ENCODE results near the gene LRRC37A3. TPM values are rescaled to one million over a fixed set of nuclear protein-coding genes. Genes with fewer than 3 reads are reported as not detected.
"Not testable (repeated sequence)": the region's sequence is repeated elsewhere in the genome, so short reads cannot be mapped to it uniquely, and the experiment has no call there.

LRRC37A3 gene
- total and polyA plus RNA-seq, 2 donors from 2014 or later: 13.3 to 14.3 TPM

- Histone ChIP-seq H3K4me1 (ENCODE audit: control insufficient read depth in 2 of 3, insufficient read depth in 2 of 3, low read depth in 1 of 3, low read length in 3 of 3) (peaks cover 0 to 2% (median 0%) of the 10 kb centered on the region in 3 donors), H3K27ac (ENCODE audit: low read depth in 2 of 2, low read length in 2 of 2) (peak overlapping the region; percentile 32 to 72), H3K4me3 (ENCODE audit: low read length in 3 of 3) (no peak overlapping the region), H3K27me3 (ENCODE audit: control insufficient read depth, insufficient read depth, low read length) (no peaks in the 10 kb centered on the region), H3K9ac (ENCODE audit: low read length in 3 of 3) (no peak overlapping the region), H3K9me3 (ENCODE audit: control insufficient read depth in 2 of 3, insufficient read depth in 1 of 3, low read length in 3 of 3) (no peaks in the 10 kb centered on the region), H3K36me3 (ENCODE audit: control insufficient read depth in 2 of 3, insufficient read depth in 3 of 3, low read length in 3 of 3) (no peaks in the 10 kb centered on the region)
- intact Hi-C loops (cut with DNase I): no loop called here
- no peak for FAIRE-seq
- DNase-seq: peak in 2 of 5 donors; percentile 37 to 55
- TF ChIP-seq, protein P1, sequence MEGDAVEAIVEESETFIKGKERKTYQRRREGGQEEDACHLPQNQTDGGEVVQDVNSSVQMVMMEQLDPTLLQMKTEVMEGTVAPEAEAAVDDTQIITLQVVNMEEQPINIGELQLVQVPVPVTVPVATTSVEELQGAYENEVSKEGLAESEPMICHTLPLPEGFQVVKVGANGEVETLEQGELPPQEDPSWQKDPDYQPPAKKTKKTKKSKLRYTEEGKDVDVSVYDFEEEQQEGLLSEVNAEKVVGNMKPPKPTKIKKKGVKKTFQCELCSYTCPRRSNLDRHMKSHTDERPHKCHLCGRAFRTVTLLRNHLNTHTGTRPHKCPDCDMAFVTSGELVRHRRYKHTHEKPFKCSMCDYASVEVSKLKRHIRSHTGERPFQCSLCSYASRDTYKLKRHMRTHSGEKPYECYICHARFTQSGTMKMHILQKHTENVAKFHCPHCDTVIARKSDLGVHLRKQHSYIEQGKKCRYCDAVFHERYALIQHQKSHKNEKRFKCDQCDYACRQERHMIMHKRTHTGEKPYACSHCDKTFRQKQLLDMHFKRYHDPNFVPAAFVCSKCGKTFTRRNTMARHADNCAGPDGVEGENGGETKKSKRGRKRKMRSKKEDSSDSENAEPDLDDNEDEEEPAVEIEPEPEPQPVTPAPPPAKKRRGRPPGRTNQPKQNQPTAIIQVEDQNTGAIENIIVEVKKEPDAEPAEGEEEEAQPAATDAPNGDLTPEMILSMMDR (IDR thresholded peaks at IDR 0.05; ENCODE audit: borderline replicate concordance, extremely low read depth, insufficient read depth): no peak
Observed at GRCh38 chr17:64964796-64965195, 45.5 kb upstream of the LRRC37A3 start.

DNA sequence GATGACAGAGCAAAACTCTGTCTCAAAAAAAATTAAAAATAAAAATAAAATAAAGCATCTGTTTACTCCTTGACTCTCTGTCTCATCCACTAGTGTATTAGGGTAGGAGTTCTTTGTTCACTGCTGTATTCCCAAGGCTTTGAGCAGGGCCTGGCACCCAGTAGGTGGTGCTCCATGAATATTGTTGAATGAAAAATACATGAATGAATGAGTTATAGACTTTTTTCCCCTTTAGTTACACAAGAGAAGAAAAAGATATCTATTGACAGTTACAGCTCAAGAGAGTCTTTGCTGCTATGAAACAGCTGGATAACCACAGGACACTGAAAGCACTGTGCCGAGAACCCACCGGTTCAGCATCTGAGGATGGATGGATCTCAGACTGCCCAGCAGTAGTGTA is 44.5 kb upstream of the LRRC37A3 start:
- H3K27me3 ChIP-seq (ENCODE audit: control insufficient read depth, insufficient read depth, low read length); H3K9me3 ChIP-seq (ENCODE audit: control insufficient read depth in 2 of 3, insufficient read depth in 1 of 3, low read length in 3 of 3); DNase-seq; H3K4me1 ChIP-seq (ENCODE audit: control insufficient read depth in 2 of 3, insufficient read depth in 2 of 3, low read depth in 1 of 3, low read length in 3 of 3); H3K27ac ChIP-seq (ENCODE audit: low read depth in 2 of 2, low read length in 2 of 2); H3K4me3 ChIP-seq (ENCODE audit: low read length in 3 of 3); intact Hi-C loops (cut with DNase I); FAIRE-seq; H3K9ac ChIP-seq (ENCODE audit: low read length in 3 of 3); H3K36me3 ChIP-seq (ENCODE audit: control insufficient read depth in 2 of 3, insufficient read depth in 3 of 3, low read length in 3 of 3): not testable (repeated sequence)

- intact Hi-C loops (cut with DNase I); H3K27ac ChIP-seq (ENCODE audit: low read depth in 2 of 2, low read length in 2 of 2); H3K9me3 ChIP-seq (ENCODE audit: control insufficient read depth in 2 of 3, insufficient read depth in 1 of 3, low read length in 3 of 3); H3K27me3 ChIP-seq (ENCODE audit: control insufficient read depth, insufficient read depth, low read length); FAIRE-seq; H3K9ac ChIP-seq (ENCODE audit: low read length in 3 of 3); H3K4me3 ChIP-seq (ENCODE audit: low read length in 3 of 3); H3K4me1 ChIP-seq (ENCODE audit: control insufficient read depth in 2 of 3, insufficient read depth in 2 of 3, low read depth in 1 of 3, low read length in 3 of 3); H3K36me3 ChIP-seq (ENCODE audit: control insufficient read depth in 2 of 3, insufficient read depth in 3 of 3, low read length in 3 of 3): not testable (repeated sequence)
- DNase-seq: peak in 2 of 5 donors; percentile 86
- TF ChIP-seq, protein P1 (IDR thresholded peaks at IDR 0.05; ENCODE audit: borderline replicate concordance, extremely low read depth, insufficient read depth): peak; percentile 68
Observed at GRCh38 chr17:64961563-64962378, 42.5 kb upstream of the LRRC37A3 start.

GRCh38 chr17:64951877-64952276 is 32.6 kb upstream of the LRRC37A3 start:
- H3K9me3 ChIP-seq (ENCODE audit: control insufficient read depth in 2 of 3, insufficient read depth in 1 of 3, low read length in 3 of 3): no peaks in the 10 kb centered on the region
- no peaks in the 10 kb centered on the region for H3K27me3 ChIP-seq (ENCODE audit: control insufficient read depth, insufficient read depth, low read length)
- DNase-seq (no peak), FAIRE-seq (no peak)
- TF ChIP-seq, protein P1 (IDR thresholded peaks at IDR 0.05; ENCODE audit: borderline replicate concordance, extremely low read depth, insufficient read depth): no peak
- H3K4me1 ChIP-seq (ENCODE audit: control insufficient read depth in 2 of 3, insufficient read depth in 2 of 3, low read depth in 1 of 3, low read length in 3 of 3): no peaks in the 10 kb centered on the region
- no peak overlapping the region for H3K27ac ChIP-seq (ENCODE audit: low read depth in 2 of 2, low read length in 2 of 2)
- no peaks in the 10 kb centered on the region for H3K36me3 ChIP-seq (ENCODE audit: control insufficient read depth in 2 of 3, insufficient read depth in 3 of 3, low read length in 3 of 3)
- H3K9ac ChIP-seq (ENCODE audit: low read length in 3 of 3): no peak overlapping the region
- intact Hi-C loops (cut with DNase I): no loop called here
- no peak overlapping the region for H3K4me3 ChIP-seq (ENCODE audit: low read length in 3 of 3)
